GM12878 (cell line): Measurements from ENCODE around the gene RAC2. TPM values are rescaled to one million over a fixed set of nuclear protein-coding genes. Genes with fewer than 3 reads are reported as not detected.
A peak's percentile ranks its signal among the peaks of the same experiment; 100 is the strongest.

ENCODE experiments used
- ATAC-seq: fragments of 200-7000 bp; cut with Tn5 transposase; 3 replicates; pipeline ENCODE4 v1.9.1; 2020; ENCODE audit warnings: mild to moderate bottlenecking, moderate library complexity
- BruUV-seq: library from RNA; stranded (reverse); fragments of 400-500 nt; replicated peaks from 2 replicates; lab custom pipeline; 2021; lab: Mats Ljungman, UMichigan
- CTCF ChIA-PET: fragments of 300-600 bp; sonication (Branson Sonifier 250); formaldehyde crosslinking; extraction: SDS; loops from one replicate; lab custom pipeline; 2021; ENCODE audit warnings: inconsistent platforms; lab: Yijun Ruan, JAX
- POLR2A ChIA-PET: fragments of 350-600 bp; formaldehyde crosslinking; extraction: SDS; loops from one replicate; lab custom pipeline; 2021; ENCODE audit warnings: inconsistent platforms; lab: Charles Lee
- RAD21 ChIA-PET: fragments of 300-600 bp; sonication (Branson Sonifier 250); formaldehyde crosslinking; loops from one replicate; lab custom pipeline; 2023; ENCODE audit warnings: antibody characterized with exemption; ENCODE audit not compliant: unreplicated experiment; lab: Charles Lee
- SMC1A ChIA-PET: fragments of 300-600 bp; sonication (Branson Sonifier 250); formaldehyde crosslinking; loops from one replicate; lab custom pipeline; 2023; ENCODE audit not compliant: unreplicated experiment, uncharacterized antibody; lab: Charles Lee
- DNase-seq: peaks from one replicate; pipeline ENCODE4 v3.0.0-alpha.2; 2011; ENCODE audit warnings: low read depth, low spot score
- FAIRE-seq: peaks from 3 replicates; lab custom pipeline; 2011; peaks lifted over from hg19 to GRCh38; lab: Jason Lieb, UNC
- H2AFZ ChIP-seq: 2 replicates; pipeline ENCODE4 v1.6.0; 2011; ENCODE audit warnings: low read depth, low read length, control low read depth; ENCODE audit not compliant: control insufficient read depth
- H3K27ac ChIP-seq: 2 replicates; pipeline ENCODE4 v1.5.1; 2011; ENCODE audit warnings: control low read depth; ENCODE audit not compliant: control insufficient read depth, insufficient read depth
- H3K27me3 ChIP-seq, 2 experiments: replicated peaks in 1 of 2; 2 replicates each; pipeline versions ENCODE4 v1.6.0 to v1.6.1; 2011; ENCODE audit warnings: low read length in 1 of 2; ENCODE audit not compliant: control insufficient read depth in 2 of 2, insufficient read depth in 2 of 2
- H3K36me3 ChIP-seq, 2 experiments: 2 replicates each; pipeline ENCODE4 v1.5.1; 2011; ENCODE audit warnings: low read length in 1 of 2; ENCODE audit not compliant: control insufficient read depth in 2 of 2, insufficient read depth in 2 of 2
- H3K4me1 ChIP-seq: 2 replicates; pipeline ENCODE4 v1.6.1; 2011; ENCODE audit warnings: mild to moderate bottlenecking, low read length, moderate library complexity, mixed read lengths; ENCODE audit not compliant: control insufficient read depth, insufficient read depth
- H3K4me2 ChIP-seq: 2 replicates; pipeline ENCODE4 v1.6.0; 2011; ENCODE audit warnings: control low read depth; ENCODE audit not compliant: control insufficient read depth, insufficient read depth
- H3K4me3 ChIP-seq: fragments of 200-600 bp; sonication (generic); 2 replicates; pipeline ENCODE4 v1.5.1; 2016
- H3K79me2 ChIP-seq: 2 replicates; pipeline ENCODE4 v1.6.0; 2011; ENCODE audit warnings: low read length; ENCODE audit not compliant: control insufficient read depth, insufficient read depth
- H3K9ac ChIP-seq: 2 replicates; pipeline ENCODE4 v1.8.0; 2011; ENCODE audit warnings: low read length, control low read depth, mixed read lengths; ENCODE audit not compliant: control insufficient read depth, insufficient read depth
- H3K9me3 ChIP-seq: replicated peaks from 3 replicates; pipeline ENCODE4 v1.5.1; 2011; ENCODE audit warnings: mild to moderate bottlenecking, low read length; ENCODE audit not compliant: control insufficient read depth, insufficient read depth
- H4K20me1 ChIP-seq: 2 replicates; pipeline ENCODE4 v1.6.0; 2011; ENCODE audit not compliant: control insufficient read depth, insufficient read depth
- ATF3 ChIP-seq: IDR thresholded peaks from 2 replicates; pipeline ENCODE4 v1.6.1; 2011; ENCODE audit warnings: low read depth, mild to moderate bottlenecking, low read length, moderate library complexity, borderline replicate concordance; ENCODE audit errors: extremely low read depth
- BHLHE40 ChIP-seq, 2 experiments: fragments of 450-650 bp in 1 of 2; IDR thresholded peaks; 2 replicates each; pipeline ENCODE4 v1.6.1; 2011 to 2017; ENCODE audit warnings: low read depth in 2 of 2, borderline replicate concordance in 1 of 2, improper control_type of control experiment in 1 of 2, low read length in 1 of 2, mild to moderate bottlenecking in 1 of 2
- CEBPB ChIP-seq, 2 experiments: fragments of 150-350 bp in 1 of 2; IDR thresholded peaks; 2 replicates each; pipeline ENCODE4 v1.6.1; 2012 to 2014; ENCODE audit warnings: low read depth in 2 of 2, low read length in 2 of 2, borderline replicate concordance in 1 of 2, inconsistent platforms in 1 of 2
- DPF2 ChIP-seq: fragments of 450-650 bp; IDR thresholded peaks from 2 replicates; pipeline ENCODE4 v1.6.1; 2017; ENCODE audit warnings: mild to moderate bottlenecking
- EGR1 ChIP-seq, 2 experiments: IDR thresholded peaks; 1 replicate in 1 of 2; 2 replicates in 1 of 2; pipeline ENCODE4 v1.6.1; 2011 to 2012; ENCODE audit warnings: low read depth in 2 of 2, low read length in 2 of 2, borderline replicate concordance in 1 of 2, mild to moderate bottlenecking in 1 of 2, moderate library complexity in 1 of 2
- GABPA ChIP-seq: IDR thresholded peaks from 2 replicates; pipeline ENCODE4 v1.6.1; 2014; ENCODE audit warnings: antibody characterized with exemption, low read depth, mild to moderate bottlenecking, inconsistent platforms
- HDAC6 ChIP-seq: fragments of 200-600 bp; sonication (generic); IDR thresholded peaks from one replicate; pipeline ENCODE4 v1.8.0; 2017; ENCODE audit warnings: antibody characterized with exemption; ENCODE audit not compliant: unreplicated experiment
- HDGF ChIP-seq: fragments of 450-650 bp; IDR thresholded peaks from 2 replicates; pipeline ENCODE4 v1.6.1; 2016; ENCODE audit warnings: antibody characterized with exemption
- NBN ChIP-seq: fragments of 450-650 bp; IDR thresholded peaks from 2 replicates; pipeline ENCODE4 v1.6.1; 2016
- NFXL1 ChIP-seq: fragments of 450-650 bp; IDR thresholded peaks from 2 replicates; pipeline ENCODE4 v1.6.1; 2017; ENCODE audit warnings: antibody characterized with exemption, mild to moderate bottlenecking, borderline replicate concordance
- NR2C1 ChIP-seq: fragments of 450-650 bp; IDR thresholded peaks from 2 replicates; pipeline ENCODE4 v1.6.1; 2017; ENCODE audit warnings: antibody characterized with exemption, mild to moderate bottlenecking, moderate library complexity
- NR2F1 ChIP-seq: fragments of 450-650 bp; conservative IDR thresholded peaks from 2 replicates; pipeline ENCODE4 v1.6.1; 2017; ENCODE audit warnings: mild to moderate bottlenecking
- RAD51 ChIP-seq: fragments of 450-650 bp; IDR thresholded peaks from 2 replicates; pipeline ENCODE4 v1.6.1; 2016; ENCODE audit warnings: moderate library complexity, mild to moderate bottlenecking, inconsistent platforms
- RBBP5 ChIP-seq: fragments of 200-600 bp; sonication (generic); conservative IDR thresholded peaks from 2 replicates; pipeline ENCODE4 v1.6.1; 2016
- RELA ChIP-seq: fragments of 450-650 bp; IDR thresholded peaks from 2 replicates; pipeline ENCODE4 v1.8.0; 2014; ENCODE audit warnings: borderline replicate concordance; ENCODE audit not compliant: partially characterized antibody
- SPI1 ChIP-seq: IDR thresholded peaks from 2 replicates; pipeline ENCODE4 v1.6.1; 2011; ENCODE audit warnings: low read depth, mild to moderate bottlenecking, low read length, moderate library complexity, borderline replicate concordance; ENCODE audit not compliant: insufficient read depth
- SRF ChIP-seq, 2 experiments: IDR thresholded peaks; 2 replicates each; pipeline ENCODE4 v1.6.1; 2011; ENCODE audit warnings: low read depth in 2 of 2, low read length in 2 of 2, mild to moderate bottlenecking in 1 of 2, moderate library complexity in 1 of 2
- STAT3 ChIP-seq: IDR thresholded peaks from 2 replicates; pipeline ENCODE4 v1.6.1; 2011; ENCODE audit warnings: low read depth, low read length, improper control_type of control experiment
- TCF12 ChIP-seq: IDR thresholded peaks from 2 replicates; pipeline ENCODE4 v1.6.1; 2011; ENCODE audit warnings: low read depth, mild to moderate bottlenecking, low read length
- TCF3 ChIP-seq: IDR thresholded peaks from 2 replicates; pipeline ENCODE4 v1.6.1; 2012; ENCODE audit warnings: low read depth, mild to moderate bottlenecking, low read length, borderline replicate concordance; ENCODE audit not compliant: insufficient read depth
- WGBS: methylation state at CpG from one replicate; pipeline ENCODE4 v1.1.6; 2016; ENCODE audit warnings: low lambda C conversion rate; ENCODE audit not compliant: insufficient replicate concordance, insufficient coverage; ENCODE audit errors: missing lambda C conversion rate; 5-methylcytosine and 5-hydroxymethylcytosine counted together
- in situ Hi-C: fragments of 300-500 bp; cut with MboI; formaldehyde crosslinking; loops from 9 replicates; pipeline ENCODE4 v1.14.3; 2018; ENCODE audit warnings: mixed read lengths
- intact Hi-C: fragments of 100-400 bp; cut with micrococcal nuclease; formaldehyde crosslinking; loops from one replicate; pipeline ENCODE4 v1.14.2; 2022; ENCODE audit not compliant: unreplicated experiment
- polyA plus RNA-seq, 11 experiments: library from polyadenylated mRNA; depleted of rRNA in 4 of 11; unstranded in 6 of 11; stranded (reverse) in 5 of 11; fragments of >200 nt; fragmentation: Nextera tagmentation in 4 of 11; fragmentation: Illumina TruSeq in 1 of 11; extraction: Ambion mirVana in 4 of 11; extraction: Trizol in 1 of 11; gene quantifications; 1 replicate in 1 of 11; 2 replicates in 10 of 11; pipeline versions ENCODE4 v1.2.1 to v1.2.3, GENCODE V29; 2011 to 2016; ENCODE audit warnings: inconsistent platforms in 2 of 11, missing spikeins in 2 of 11, low read depth in 1 of 11
- total RNA-seq, 4 experiments: library from RNA; depleted of rRNA in 3 of 4; stranded (reverse); fragments of >200 nt in 3 of 4; fragmentation: Illumina TruSeq in 1 of 4; extraction: Trizol in 1 of 4; gene quantifications; 2 replicates each; pipeline versions ENCODE4 v1.2.1 to v1.2.3, GENCODE V29; 2013 to 2021
- TF ChIP-seq, protein P1 (sequence below): fragments of 450-650 bp; IDR thresholded peaks from 2 replicates; pipeline ENCODE4 v1.6.1; 2017; ENCODE audit warnings: mild to moderate bottlenecking, moderate library complexity

Gene RAC2
- total and polyA plus RNA-seq, 10 of the 15 experiments (the other 5 are each of a cell fraction or from before 2014, with no cell fraction given), result 102 to 386 (median 304) TPM

GRCh38 chr22:37176464-37177061 is 67.5 kb downstream of the RAC2 start:
- intact Hi-C loops, result no loop called here
- DNase-seq (no peak), FAIRE-seq (peak; percentile 13), ATAC-seq (peak; percentile 38)
- 40% methylated on average over 22 of the region's 23 CpGs for WGBS
- SMC1A ChIA-PET, result interaction anchor here (1.0 kb wide), 1 partner anchor 31 kb away, joined by 4 read pairs; no protein-coding TSS in a partner anchor
- Histone ChIP-seq H3K9ac (no peak overlapping the region), H3K27ac (no peak overlapping the region), H3K27me3 (no peaks in the 10 kb centered on the region; a peak in 2 of 4 replicates), H3K4me2 (peak overlapping the region; percentile 34; the same call in 1 of the 2 replicates), H2AFZ (peak overlapping the region; percentile 30; the same call in 1 of the 2 replicates), H4K20me1 (no peaks in the 10 kb centered on the region), H3K9me3 (peaks cover 4% of the 10 kb centered on the region; the same call in 2 of the 3 replicates), H3K36me3 (no peaks in the 10 kb centered on the region), H3K4me1 (peaks cover 4% of the 10 kb centered on the region; the same call in 1 of the 2 replicates), H3K4me3 (no peak overlapping the region), H3K79me2 (no peaks in the 10 kb centered on the region)
- in situ Hi-C loops, result no loop called here
- no TSS peak for BruUV-seq
- RAD21 ChIA-PET, result interaction anchor here (1.9 kb wide), 1 partner anchor 9 kb away, joined by 4 read pairs; no protein-coding TSS in a partner anchor
- POLR2A ChIA-PET, result interaction anchor here (1.0 to 1.8 kb wide), 2 partner anchors 10 to 11 kb away, joined by 3 to 4 read pairs; partner anchors contain the start of gene C1QTNF6
- CTCF ChIA-PET, result interaction anchor here (0.9 kb wide), 1 partner anchor 15 kb away, joined by 3 read pairs; no protein-coding TSS in a partner anchor
- TF ChIP-seq, protein P1, sequence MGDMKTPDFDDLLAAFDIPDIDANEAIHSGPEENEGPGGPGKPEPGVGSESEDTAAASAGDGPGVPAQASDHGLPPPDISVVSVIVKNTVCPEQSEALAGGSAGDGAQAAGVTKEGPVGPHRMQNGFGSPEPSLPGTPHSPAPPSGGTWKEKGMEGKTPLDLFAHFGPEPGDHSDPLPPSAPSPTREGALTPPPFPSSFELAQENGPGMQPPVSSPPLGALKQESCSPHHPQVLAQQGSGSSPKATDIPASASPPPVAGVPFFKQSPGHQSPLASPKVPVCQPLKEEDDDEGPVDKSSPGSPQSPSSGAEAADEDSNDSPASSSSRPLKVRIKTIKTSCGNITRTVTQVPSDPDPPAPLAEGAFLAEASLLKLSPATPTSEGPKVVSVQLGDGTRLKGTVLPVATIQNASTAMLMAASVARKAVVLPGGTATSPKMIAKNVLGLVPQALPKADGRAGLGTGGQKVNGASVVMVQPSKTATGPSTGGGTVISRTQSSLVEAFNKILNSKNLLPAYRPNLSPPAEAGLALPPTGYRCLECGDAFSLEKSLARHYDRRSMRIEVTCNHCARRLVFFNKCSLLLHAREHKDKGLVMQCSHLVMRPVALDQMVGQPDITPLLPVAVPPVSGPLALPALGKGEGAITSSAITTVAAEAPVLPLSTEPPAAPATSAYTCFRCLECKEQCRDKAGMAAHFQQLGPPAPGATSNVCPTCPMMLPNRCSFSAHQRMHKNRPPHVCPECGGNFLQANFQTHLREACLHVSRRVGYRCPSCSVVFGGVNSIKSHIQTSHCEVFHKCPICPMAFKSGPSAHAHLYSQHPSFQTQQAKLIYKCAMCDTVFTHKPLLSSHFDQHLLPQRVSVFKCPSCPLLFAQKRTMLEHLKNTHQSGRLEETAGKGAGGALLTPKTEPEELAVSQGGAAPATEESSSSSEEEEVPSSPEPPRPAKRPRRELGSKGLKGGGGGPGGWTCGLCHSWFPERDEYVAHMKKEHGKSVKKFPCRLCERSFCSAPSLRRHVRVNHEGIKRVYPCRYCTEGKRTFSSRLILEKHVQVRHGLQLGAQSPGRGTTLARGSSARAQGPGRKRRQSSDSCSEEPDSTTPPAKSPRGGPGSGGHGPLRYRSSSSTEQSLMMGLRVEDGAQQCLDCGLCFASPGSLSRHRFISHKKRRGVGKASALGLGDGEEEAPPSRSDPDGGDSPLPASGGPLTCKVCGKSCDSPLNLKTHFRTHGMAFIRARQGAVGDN, result peak; percentile 62
- TF ChIP-seq HDGF, result no peak
- no peak for TF ChIP-seq ATF3
- TF ChIP-seq GABPA, result no peak
- no peak for TF ChIP-seq NR2F1
- 0 out of 2 replicates have a peak, but pooled peaks have one; percentile 26 for TF ChIP-seq NBN
- no peak for TF ChIP-seq CEBPB (IDR thresholded peaks at IDR 0.05; ENCODE audit: borderline replicate concordance in 1 of 2, low read depth in 2 of 2, low read length in 2 of 2)
- TF ChIP-seq STAT3, result no peak
- TF ChIP-seq NR2C1, result no peak
- no peak for TF ChIP-seq RELA
- TF ChIP-seq HDAC6, result no peak
- no peak for TF ChIP-seq TCF12
- TF ChIP-seq SRF (IDR thresholded peaks at IDR 0.05; ENCODE audit: low read depth in 2 of 2, low read length in 2 of 2), result no peak
- no peak for TF ChIP-seq NFXL1
- peak; percentile 56; the same call in 1 of the 2 replicates for TF ChIP-seq RAD51
- TF ChIP-seq BHLHE40 (IDR thresholded peaks at IDR 0.05; ENCODE audit: borderline replicate concordance in 1 of 2, low read depth in 2 of 2, low read length in 1 of 2), result peak in 1 of 2 experiments; percentile 43; a peak in 1 of 4 replicates
- no peak for TF ChIP-seq DPF2
- no peak for TF ChIP-seq RBBP5
- peak; percentile 76; the same call in 1 of the 2 replicates for TF ChIP-seq SPI1
- TF ChIP-seq TCF3, result no peak
- TF ChIP-seq EGR1 (IDR thresholded peaks at IDR 0.05; ENCODE audit: borderline replicate concordance in 1 of 2, low read depth in 2 of 2, low read length in 2 of 2), result no peak
